ENCODE data around the gene INAFM2.
A peak's percentile ranks its signal among the peaks of the same experiment; 100 is the strongest.

Gene INAFM2

DNA sequence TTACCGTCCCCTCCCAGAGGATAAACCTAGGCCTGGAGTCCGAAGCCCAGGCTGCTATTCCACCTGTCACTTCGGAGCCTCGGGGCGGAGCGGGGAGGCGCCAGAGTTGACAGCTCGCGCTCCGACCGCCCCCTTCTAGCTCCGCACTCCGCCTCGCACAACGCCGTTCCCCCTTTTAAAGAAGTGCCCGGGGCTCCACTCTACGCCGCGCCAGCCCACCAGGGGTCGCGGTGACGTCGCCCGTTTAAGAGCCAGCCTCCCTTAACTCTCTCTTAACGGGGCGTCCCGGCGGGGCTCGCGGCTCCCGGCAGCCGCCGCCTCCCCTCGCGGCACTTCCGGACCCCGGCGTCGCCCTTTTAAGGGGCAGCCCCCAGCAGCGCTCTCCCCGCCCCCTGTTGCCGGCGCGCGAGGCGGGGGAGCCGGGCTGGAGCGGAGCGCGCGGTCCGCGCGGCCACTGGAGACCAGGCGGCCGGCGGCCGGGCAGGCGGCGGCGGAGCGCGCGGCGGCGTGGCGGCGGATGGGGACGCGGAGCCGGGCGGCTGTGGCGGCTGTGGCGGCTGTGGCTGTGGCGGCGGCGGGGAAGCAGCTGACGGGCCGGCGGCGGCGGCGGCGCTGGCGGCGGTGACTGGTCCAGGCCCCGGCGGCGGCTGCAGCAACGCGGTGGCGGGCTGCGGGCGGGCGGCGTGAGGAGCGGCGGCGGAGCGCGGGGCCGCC is at the start of gene INAFM2:
Gene INAFM2 (plus strand): TSS at position 454 of the 714 bp plus-strand sequence. CDS start 364 bp downstream, outside the sequence.
- DNase-seq (ENCODE audit: low read depth in 4 of 4, low spot score in 1 of 4) = peak; percentile 61 to 87 (median 80)

DNA sequence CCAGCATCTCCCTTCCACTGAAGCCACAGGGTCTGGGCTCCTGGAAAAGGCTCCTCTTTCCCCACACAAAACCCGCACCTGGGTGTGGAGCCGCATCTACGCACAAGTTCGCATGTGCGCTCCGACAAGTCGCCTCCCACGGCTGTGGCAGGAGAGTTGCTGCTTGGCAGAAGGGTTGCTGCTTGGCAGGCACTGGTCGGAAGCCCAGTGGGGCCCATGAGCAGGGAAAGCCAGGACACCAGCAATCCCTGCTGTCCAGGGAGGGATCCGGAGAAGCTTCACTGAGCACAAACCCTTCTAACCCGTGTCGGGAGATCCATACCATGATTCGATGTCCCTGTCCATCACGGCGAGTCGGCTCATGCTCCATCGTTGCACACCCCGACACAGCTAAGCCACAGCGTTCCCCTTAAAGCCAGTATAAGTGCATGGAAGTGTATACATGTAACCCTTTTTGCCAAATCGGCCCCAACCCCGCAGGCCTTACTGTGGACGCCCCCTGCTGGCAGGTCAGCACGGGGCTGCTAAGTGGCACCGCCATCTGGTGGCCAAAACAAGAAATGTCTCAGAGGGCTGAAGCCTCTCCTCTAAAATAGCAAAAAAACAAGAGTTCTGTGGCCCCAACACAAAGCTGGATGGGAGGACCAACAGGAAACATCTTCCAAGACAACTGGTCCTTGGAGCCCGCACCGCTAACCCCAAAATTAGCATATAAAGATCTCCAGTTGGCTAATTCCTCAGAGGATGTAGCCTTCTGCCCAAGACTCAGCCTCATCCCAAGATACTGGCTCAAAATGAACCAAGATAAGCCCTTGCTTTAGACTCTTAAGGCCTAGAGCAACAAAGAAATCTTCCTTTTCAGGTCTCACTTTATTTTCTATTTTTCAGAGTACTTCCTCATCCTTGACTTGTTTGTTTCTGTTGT is 48.9 kb upstream of the INAFM2 start:
- DNase-seq (ENCODE audit: low read depth in 4 of 4, low spot score in 1 of 4) = peak; percentile 74 to 94 (median 84)

DNA sequence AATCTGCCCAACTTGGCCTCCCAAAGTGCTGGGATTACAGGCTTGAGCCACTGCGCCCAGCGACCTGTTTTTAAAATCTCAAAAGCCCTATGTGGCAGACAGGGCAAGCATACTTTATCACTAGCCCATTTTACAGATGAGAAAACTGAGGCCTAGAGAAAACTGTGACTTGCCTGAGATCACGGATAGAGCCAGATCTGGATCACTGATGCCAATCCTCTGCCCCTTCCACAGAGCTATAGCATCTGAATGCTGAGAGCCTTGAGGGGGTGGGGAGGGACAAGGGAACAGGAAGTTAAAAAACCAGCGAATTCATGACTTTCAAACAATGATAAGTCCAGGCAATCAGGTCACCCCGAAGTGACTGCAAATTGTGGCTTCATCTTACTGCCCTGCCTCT is 48.0 kb upstream of the INAFM2 start:
- DNase-seq (ENCODE audit: low read depth in 4 of 4, low spot score in 1 of 4) = no peak

DNA sequence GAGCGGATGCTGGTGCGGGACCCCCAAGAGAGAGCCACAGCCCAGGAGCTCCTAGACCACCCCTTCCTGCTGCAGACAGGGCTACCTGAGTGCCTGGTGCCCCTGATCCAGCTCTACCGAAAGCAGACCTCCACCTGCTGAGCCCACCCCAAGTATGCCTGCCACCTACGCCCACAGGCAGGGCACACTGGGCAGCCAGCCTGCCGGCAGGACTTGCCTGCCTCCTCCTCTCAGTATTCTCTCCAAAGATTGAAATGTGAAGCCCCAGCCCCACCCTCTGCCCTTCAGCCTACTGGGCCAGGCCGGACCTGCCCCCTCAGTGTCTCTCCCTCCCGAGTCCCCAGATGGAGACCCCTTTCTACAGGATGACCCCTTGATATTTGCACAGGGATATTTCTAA is 47.5 kb upstream of the INAFM2 start:
- no peak for DNase-seq (ENCODE audit: low read depth in 4 of 4, low spot score in 1 of 4)

DNA sequence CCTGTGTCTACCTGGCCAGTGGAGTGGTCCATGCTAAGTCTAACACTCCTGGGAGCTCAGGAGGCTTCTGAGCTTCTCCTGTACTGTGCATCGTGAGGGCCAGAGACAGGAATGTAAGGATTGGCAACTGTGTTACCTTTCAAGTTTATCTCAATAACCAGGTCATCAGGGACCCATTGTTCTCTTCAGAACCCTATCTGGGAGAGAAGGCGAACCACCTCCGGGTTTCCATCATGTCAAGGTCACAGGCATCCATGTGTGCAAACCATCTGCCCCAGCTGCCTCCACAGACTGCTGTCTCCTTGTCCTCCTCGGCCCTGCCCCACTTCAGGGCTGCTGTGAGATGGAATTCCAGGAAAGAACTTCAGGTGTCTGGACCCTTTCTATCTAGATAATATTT is 46.6 kb upstream of the INAFM2 start:
- no peak for DNase-seq (ENCODE audit: low read depth in 4 of 4, low spot score in 1 of 4)

DNA sequence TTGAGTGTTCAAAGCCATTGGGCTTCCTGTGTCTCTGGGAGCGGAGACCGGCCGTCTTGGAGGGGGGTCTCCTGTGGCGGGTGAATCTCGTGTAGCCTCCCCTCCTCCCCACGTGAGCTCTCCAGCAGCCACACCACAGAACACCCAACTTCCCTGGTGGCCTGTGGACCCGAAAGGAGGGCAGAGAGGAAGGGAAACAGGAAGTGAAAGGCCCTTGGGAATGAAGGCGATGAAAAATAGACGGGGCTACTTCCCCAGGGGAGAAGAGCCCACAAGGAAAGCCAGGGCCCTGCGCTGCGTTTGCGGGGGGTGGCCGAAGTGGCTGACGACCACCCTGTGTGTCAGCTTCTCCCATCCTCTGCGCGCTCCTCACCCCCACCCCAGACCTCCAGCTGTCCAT is 46.0 kb upstream of the INAFM2 start:
- DNase-seq (ENCODE audit: low read depth in 4 of 4, low spot score in 1 of 4) = no peak

DNA sequence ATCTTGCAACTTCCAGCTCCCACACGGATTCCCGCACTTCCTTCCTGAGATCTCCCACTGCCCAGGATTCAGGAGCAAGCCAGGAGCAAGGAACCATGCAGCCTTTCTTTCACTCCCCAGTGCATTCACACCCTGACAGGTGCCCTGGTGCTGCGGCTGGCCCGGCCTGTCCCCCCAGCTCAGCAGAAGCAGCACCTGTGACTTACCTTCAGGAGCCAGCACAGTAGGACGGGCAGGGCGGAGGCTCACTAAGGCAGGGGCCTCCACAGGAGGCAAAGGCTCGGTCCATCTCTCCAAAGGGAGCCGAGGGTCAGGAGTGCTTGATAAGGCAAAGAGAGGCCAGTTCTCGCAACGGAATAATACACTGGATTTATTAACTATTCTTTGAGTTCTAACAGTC is 45.5 kb upstream of the INAFM2 start:
- no peak for DNase-seq (ENCODE audit: low read depth in 4 of 4, low spot score in 1 of 4)

DNA sequence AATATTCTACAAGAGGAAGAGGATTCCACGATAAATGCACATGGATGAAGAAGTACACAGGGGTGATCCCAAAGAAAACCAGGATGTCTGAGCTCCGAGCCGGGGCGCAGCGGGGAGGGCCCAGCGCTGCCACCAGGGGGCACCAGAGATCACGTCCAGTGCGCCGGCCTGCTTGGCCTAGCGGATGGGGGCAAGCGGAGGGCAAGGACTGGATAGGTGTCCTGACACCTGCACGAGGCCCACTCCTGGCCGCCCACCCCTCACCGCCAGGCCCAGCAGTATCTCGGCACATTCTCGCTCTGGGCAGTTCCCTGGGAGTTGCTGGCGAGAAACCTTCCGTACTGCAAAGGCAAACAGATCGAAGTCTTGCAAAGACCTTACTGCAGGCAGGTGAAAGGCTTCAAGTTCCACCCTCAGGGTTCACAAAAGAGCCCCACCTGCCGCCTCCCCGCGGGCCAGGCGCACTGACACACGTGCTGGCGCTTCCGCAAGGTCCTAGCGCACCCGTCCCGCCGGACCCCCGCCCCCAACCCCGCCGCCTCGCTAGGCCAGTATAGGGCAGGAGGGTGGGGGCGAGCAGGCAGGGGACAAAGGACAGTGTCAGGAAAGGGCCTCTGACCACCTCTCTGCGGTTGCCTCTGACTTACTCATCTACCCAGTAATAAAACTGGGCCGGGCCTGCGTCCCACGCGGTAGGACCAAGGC is 43.9 kb upstream of the INAFM2 start:
- peak; percentile 52 to 80 (median 54) for DNase-seq (ENCODE audit: low read depth in 4 of 4, low spot score in 1 of 4)

DNA sequence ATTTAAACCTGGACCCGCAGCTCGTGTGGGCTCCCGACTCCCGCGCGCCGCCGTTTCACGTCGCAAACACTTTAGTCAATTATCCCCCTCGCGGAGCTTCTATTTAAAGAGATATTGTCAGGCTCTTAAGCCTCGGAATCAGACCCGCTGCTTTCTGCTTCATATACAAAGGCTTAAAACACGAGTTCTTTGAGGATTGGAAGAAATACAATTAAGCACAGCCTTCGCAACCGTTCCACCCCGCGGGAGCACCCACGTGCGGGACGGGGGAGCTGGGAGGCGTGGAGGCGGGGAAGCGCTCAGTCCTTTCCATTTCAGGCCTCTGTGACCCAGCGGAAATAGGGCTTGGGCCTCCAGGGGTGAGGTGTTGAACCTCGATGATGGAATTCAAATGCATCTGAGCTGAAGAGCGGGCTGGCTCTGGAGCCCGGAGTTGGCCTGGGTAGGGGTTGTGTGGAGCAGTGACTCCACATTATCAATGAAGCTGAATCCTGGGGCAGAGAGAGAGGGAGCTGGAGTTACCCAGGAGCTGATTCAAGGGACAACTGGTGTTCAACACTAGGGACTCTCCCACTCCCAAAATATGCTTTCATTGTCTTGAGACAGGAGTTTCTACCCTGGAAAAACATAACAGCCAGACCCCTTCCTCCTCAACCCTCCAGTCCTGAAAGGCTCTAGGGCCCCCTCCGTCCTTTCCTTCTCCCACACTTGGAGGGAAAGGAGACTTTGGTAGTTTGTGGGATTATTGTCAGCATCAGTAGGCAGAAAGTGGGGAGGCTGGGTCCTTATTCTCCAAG is 43.0 kb upstream of the INAFM2 start:
- DNase-seq (ENCODE audit: low read depth in 4 of 4, low spot score in 1 of 4) = no peak

DNA sequence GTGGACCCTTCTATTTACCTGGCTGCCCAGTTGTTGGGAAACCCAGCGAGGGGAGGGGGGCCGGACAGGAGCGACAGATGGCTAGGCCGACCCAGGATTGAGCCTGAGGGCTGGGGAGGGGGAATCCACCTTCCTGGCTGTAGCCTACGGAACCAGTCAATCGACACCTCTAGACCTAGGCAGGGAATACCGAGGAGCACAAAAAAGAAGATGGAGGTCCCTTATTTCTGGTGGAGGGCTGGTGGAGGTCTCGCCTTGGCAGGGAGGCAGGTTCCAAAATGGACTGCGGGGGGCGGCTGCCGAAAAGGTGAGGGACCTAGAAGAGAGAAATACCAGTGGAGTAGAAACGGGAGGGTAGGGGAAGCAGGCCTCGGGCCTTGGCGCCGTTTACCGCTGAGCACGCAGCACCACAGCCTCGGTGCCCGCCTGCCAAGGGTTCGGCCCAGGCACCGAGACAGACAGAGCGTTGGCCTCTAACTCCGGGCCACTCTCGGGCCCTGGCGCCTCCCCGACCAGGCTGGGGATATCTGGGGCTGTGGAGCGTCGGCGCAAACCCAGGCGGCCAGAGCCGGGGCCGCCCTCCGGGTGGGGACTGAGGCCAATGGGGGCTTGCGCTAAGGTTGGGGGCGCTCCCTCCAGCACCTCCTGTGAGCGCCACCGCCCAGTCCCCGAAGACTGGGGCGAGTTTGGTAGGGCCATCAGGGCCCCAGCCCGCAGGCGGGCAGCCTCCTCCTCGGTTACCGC is 42.3 kb upstream of the INAFM2 start:
- no peak for DNase-seq (ENCODE audit: low read depth in 4 of 4, low spot score in 1 of 4)

DNA sequence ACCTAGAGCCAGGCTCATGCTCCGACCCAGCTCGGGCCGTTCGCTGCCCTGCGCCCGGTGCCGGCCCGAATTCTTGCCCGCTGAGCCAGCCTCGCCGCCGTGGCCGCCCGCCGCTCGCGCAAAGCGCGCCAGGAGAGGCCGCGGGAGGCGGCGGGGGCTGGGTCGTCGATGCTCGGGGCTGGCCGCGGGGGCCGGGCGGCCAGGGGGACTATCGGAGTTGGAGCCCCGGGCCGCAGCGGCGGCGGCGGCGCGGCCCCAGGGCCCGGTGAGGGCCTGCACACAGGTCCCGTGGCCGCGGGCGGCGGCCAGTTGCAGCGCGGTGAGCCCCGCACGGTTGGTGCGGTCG is 41.7 kb upstream of the INAFM2 start:
- DNase-seq (ENCODE audit: low read depth in 4 of 4, low spot score in 1 of 4) = no peak

DNA sequence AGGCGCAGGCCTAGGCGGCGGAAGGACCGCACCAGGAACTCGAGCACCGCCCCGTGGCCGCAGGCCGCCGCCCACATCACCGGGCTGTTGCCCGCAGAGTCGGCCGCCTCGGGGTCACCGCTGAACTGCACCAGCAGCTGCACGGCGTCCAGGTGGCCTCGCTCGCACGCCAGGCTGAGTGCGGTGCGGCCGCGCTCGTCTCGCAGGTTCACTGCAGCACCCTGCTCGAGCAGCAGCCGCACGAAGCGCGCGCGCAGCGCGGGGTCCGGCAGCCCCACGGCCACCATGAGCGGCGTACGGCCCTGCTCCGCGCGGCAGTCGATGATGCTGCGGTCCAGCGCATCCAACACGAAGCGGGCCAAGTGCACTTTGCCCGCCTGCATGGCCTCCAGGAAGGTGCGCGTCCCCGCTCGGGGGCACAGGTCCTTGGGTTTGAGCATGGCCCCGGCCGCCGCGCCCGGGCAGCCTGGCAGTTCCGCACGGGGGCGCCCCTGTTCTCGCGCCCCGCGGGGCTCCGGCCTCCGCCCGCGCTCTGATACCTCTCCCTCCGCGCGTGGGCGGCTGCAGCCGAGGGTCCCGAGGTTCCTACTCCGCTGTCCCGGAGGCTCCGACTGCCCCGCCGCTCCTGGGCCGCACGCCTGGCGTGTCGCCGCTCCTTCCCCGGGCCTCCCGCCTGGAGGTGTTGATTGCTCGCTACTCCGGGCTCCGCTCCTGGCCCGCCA is 41.2 kb upstream of the INAFM2 start:
- peak in 2 of 4 experiments; percentile 9 to 28 for DNase-seq (ENCODE audit: low read depth in 4 of 4, low spot score in 1 of 4)

DNA sequence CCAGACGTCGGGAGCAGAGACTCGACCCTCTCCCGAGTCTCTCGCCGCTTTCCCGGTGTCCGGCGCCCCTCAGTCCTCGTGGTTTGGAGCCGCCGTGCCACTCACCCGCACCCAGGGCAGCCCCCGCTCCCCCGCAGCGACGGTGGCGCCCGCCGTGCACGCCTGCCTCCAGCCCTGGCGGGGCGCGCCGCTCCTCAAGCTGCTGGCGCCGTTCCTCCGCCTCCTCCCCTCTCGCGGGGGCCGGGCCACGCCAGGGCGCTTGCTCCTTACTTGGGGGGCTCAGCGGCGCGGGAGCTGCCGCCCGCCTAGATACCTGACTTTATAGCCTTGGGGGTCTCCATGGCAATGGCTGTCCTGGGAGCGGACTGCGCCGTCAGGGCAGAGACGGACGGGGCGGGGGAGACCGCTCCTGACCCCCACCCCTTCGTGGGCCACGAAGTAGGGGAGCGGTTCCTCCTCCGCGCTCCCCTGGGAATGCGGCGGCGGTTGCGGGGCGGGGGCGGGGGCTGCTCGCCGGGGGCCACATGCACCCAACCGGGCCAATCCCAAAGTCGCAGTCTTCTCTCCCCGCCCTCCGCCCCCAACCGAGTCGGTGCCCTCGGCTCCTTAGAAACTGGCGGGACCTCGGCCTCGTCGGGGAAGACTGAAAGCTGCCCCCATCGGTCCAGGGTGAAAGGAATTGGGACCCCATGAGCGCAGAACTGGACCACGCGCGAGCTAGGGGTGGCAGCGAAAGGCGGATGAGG is 40.5 kb upstream of the INAFM2 start, which contains the start of gene ANKRD63:
Gene ANKRD63 (minus strand): TSS at position 196 of the 746 bp plus-strand sequence. CDS start 478 bp downstream, outside the sequence.
- DNase-seq (ENCODE audit: low read depth in 4 of 4, low spot score in 1 of 4) = no peak

DNA sequence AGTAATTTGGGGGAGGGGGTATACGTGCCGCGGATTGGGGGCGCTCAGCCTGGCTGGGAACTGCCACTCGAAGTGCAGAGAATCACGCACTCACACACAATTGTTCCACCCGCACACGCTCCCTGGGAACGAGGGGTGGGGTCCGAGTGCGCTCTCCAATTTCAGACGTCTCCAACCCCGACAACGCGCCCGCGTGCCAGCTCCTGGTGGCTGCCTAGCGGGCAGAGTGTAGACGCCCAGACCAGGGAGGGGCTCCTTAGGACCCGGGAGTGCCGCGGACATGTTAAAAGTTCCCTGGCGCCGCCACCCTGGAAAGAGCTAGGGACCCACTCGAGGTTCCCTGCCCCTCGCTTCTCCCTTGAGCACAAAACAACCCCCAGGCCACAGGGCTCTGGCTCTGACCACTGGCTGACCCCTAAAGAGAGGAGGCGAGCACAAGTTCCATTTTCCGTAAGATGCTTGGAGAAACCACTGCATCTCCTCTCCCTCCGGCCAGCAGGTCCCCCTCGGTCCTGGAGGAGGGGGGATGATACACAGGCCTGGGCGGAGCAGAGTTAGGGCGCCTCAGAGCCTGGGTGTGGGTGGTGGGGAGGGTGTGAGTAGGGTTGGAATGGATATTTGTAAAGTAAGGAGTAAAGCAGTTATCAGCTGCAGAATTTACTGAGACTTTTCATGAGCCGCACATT is 39.7 kb upstream of the INAFM2 start:
- no peak for DNase-seq (ENCODE audit: low read depth in 4 of 4, low spot score in 1 of 4)

DNA sequence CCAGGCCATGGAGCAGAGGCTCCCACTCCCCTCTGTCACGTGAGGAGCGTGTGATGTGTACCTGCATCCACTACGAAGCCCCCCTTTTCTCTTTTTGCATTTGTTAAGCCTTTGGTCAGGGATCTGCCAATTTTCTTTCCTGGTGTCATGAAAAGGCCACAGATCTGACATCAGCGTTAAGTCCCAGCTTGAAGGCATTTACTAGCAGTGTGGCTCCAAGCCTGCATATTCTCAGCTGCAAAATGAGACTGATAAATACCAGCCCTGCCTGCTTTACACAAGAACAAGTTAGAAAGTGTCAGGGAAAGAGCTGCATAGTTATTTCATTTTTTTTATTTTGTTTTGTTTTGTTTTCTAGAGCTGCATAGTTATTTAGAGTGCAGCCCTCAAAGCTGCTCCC is 38.3 kb upstream of the INAFM2 start:
- no peak for DNase-seq (ENCODE audit: low read depth in 4 of 4, low spot score in 1 of 4)

DNA sequence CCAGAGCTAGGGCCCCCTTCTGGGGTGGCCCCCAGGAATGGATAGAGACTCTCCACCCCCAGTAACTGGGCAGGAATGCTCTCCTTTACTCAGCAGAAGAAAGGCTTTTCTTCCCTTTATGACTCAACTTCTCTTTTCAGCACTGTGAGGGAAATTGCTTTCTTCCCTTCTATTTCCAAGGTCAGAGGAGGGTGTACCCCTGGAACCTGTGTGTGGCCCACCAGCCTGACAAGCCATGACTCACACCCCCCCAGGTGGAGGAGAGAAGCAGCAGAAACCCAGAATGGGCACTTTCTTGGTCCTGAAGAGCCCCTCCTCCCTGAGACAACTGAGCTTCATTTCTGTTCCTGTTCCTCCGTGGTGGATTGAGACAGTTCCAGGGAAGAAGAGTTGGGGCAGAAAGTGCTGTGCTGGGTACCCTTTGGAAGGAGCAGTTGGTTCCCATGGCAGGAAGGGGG is 37.9 kb upstream of the INAFM2 start:
- DNase-seq (ENCODE audit: low read depth in 4 of 4, low spot score in 1 of 4) = no peak

DNA sequence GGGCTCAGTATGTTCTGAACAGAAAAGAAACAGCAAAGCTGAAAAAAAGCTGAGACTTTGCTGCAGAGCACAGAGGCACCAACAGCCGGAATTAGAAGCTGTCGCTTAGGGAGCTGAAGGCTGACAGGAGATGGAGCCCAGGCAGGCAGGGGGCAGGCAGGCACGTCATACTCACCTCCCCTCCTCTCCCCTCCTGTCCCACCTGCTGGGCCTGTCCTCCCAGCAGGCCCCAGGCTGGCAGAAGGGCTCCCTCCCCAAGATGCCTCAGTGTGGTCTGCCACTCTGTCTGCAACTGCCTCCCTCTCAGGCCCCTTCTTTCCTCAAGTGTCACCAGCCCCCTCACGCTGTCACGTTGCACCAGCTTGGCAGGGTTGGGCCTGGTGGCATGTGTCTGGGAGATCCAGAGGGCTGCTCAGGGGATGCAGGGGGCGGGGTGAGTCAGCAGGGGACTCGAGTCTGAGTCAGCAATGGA is 37.4 kb upstream of the INAFM2 start:
- DNase-seq (ENCODE audit: low read depth in 4 of 4, low spot score in 1 of 4) = no peak

DNA sequence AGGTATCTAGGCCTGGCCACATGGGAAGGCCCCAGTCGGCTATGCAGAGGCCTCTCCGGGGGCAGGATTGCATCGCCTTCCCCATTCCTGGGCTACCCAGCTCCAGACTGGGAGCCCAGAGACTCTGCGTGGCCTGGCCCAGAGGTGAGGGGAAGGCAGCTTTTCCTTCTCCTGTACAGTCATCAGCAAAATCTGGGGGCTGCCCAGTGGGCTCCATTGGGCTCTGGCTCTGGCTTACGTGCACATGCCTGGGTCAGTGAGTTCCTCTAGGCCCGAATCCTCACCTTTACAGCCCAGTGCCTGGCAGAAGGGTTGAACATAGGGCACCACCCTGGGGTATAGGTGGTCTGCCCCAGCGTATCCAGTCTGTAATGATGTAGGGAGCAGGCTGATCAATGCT is 36.7 kb upstream of the INAFM2 start:
- no peak for DNase-seq (ENCODE audit: low read depth in 4 of 4, low spot score in 1 of 4)
